ENCODE measurements around the gene FUCA1.
"Not testable (repeated sequence)": the region's sequence is repeated elsewhere in the genome, so short reads cannot be mapped to it uniquely, and the experiment has no call there.

The FUCA1 gene

GRCh38 chr1:23895993-23896392, 27.9 kb upstream of the FUCA1 start:
- DNase-seq (ENCODE audit: low spot score) = no peak

- no peak for DNase-seq (ENCODE audit: low spot score)
These were observed 27.0 kb upstream of the FUCA1 start for GRCh38 chr1:23895082-23895481.

- DNase-seq (ENCODE audit: low spot score) = no peak
These were observed 21.0 kb upstream of the FUCA1 start for GRCh38 chr1:23889074-23889473.

- DNase-seq (ENCODE audit: low spot score) = no peak
These were observed 17.1 kb upstream of the FUCA1 start for GRCh38 chr1:23885222-23885621.

GRCh38 chr1:23882746-23883145, 14.7 kb upstream of the FUCA1 start:
- no peak for DNase-seq (ENCODE audit: low spot score)

GRCh38 chr1:23879809-23880208, 11.7 kb upstream of the FUCA1 start:
- DNase-seq (ENCODE audit: low spot score) = no peak

GRCh38 chr1:23878668-23879067, 10.6 kb upstream of the FUCA1 start:
- no peak for DNase-seq (ENCODE audit: low spot score)

- DNase-seq (ENCODE audit: low spot score) = no peak
These were observed 7.3 kb upstream of the FUCA1 start for GRCh38 chr1:23875382-23875781.

GRCh38 chr1:23872421-23872820, 4.3 kb upstream of the FUCA1 start:
- DNase-seq (ENCODE audit: low spot score) = no peak

- no peak for DNase-seq (ENCODE audit: low spot score)
These were observed 961 bp upstream of the FUCA1 start for GRCh38 chr1:23869051-23869450.

GRCh38 chr1:23868557-23869016, 497 bp upstream of the FUCA1 start:
- DNase-seq (ENCODE audit: low spot score) = peak; percentile 34

- DNase-seq (ENCODE audit: low spot score) = no peak
These were observed 572 bp downstream of the FUCA1 start for GRCh38 chr1:23867542-23867894.

- no peak for DNase-seq (ENCODE audit: low spot score)
These were observed 2.6 kb downstream of the FUCA1 start for GRCh38 chr1:23865543-23865930.

- DNase-seq (ENCODE audit: low spot score) = no peak
These were observed 3.1 kb downstream of the FUCA1 start for GRCh38 chr1:23864801-23865542.

GRCh38 chr1:23862640-23863039, 5.5 kb downstream of the FUCA1 start:
- DNase-seq (ENCODE audit: low spot score) = no peak

- DNase-seq (ENCODE audit: low spot score) = no peak
These were observed 13.5 kb downstream of the FUCA1 start for GRCh38 chr1:23854568-23854967.

- DNase-seq (ENCODE audit: low spot score) = not testable (repeated sequence)
These were observed 15.0 kb downstream of the FUCA1 start for GRCh38 chr1:23853124-23853523.

- DNase-seq (ENCODE audit: low spot score) = not testable (repeated sequence)
These were observed 16.7 kb downstream of the FUCA1 start for GRCh38 chr1:23851406-23851805.

- DNase-seq (ENCODE audit: low spot score) = no peak
These were observed 19.1 kb downstream of the FUCA1 start for GRCh38 chr1:23848673-23849616.

GRCh38 chr1:23847482-23848095, 20.5 kb downstream of the FUCA1 start:
- DNase-seq (ENCODE audit: low spot score) = not testable (repeated sequence)

GRCh38 chr1:23845163-23845562, 22.9 kb downstream of the FUCA1 start:
- no peak for DNase-seq (ENCODE audit: low spot score)

GRCh38 chr1:23843644-23844043, 24.4 kb downstream of the FUCA1 start:
- no peak for DNase-seq (ENCODE audit: low spot score)

- DNase-seq (ENCODE audit: low spot score) = peak; percentile 88
These were observed 29.7 kb downstream of the FUCA1 start for GRCh38 chr1:23838401-23838866.

All from AG20443 (cell line).